GM10248 (cell line): ENCODE measurements around the gene PELO.

Experiments
- CTCF ChIA-PET: fragments of 300-600 bp; sonication (Branson Sonifier 250); formaldehyde crosslinking; extraction: SDS; loops from one replicate; lab custom pipeline; 2021; ENCODE audit warnings: antibody characterized with exemption; lab: Yijun Ruan, JAX
- POLR2A ChIA-PET: fragments of 350-650 bp; sonication (Branson Sonifier 250); formaldehyde crosslinking; extraction: SDS; loops from one replicate; lab custom pipeline; 2020; ENCODE audit warnings: antibody characterized with exemption; lab: Yijun Ruan, JAX
- DNase-seq: peaks from one replicate; pipeline ENCODE4 v3.0.0; 2012; ENCODE audit errors: extremely low spot score
- CTCF ChIP-seq: IDR thresholded peaks from 2 replicates; pipeline ENCODE4 v1.5.1; 2012; ENCODE audit warnings: mild to moderate bottlenecking, low read depth; ENCODE audit errors: extremely low read depth, missing control alignments, control extremely low read depth

Gene PELO

GRCh38 chr5:52777186-52777585 lies 10.5 kb upstream of the PELO start:
- DNase-seq = no peak
- no peak for TF ChIP-seq CTCF
- POLR2A ChIA-PET = no interaction called here
- CTCF ChIA-PET = interaction anchor here (1.0 to 1.5 kb wide), 3 partner anchors 10 to 171 kb away, joined by 3 read pairs; no protein-coding TSS in a partner anchor

- ChIA-PET POLR2A (no interaction called here), CTCF (interaction anchor here (1.8 kb wide), 1 partner anchor 11 kb away, joined by 5 read pairs; no protein-coding TSS in a partner anchor)
- DNase-seq = no peak
- TF ChIP-seq CTCF = no peak
Measured at GRCh38 chr5:52778781-52779180, 8.9 kb upstream of the PELO start.

- CTCF ChIA-PET = interaction anchor here (1.8 kb wide), 1 partner anchor 11 kb away, joined by 5 read pairs; no protein-coding TSS in a partner anchor
- no peak for DNase-seq
- POLR2A ChIA-PET = no interaction called here
- TF ChIP-seq CTCF = no peak
Measured at GRCh38 chr5:52779213-52779612, 8.5 kb upstream of the PELO start.

GRCh38 chr5:52783226-52783959 lies 4.3 kb upstream of the PELO start:
- TF ChIP-seq CTCF = no peak
- no peak for DNase-seq
- ChIA-PET POLR2A (no interaction called here), CTCF (interaction anchor here (1.4 kb wide), 1 partner anchor 10 kb away, joined by 4 read pairs; no protein-coding TSS in a partner anchor)

- DNase-seq = no peak
- ChIA-PET POLR2A (no interaction called here), CTCF (no interaction called here)
- TF ChIP-seq CTCF = no peak
Measured at GRCh38 chr5:52784737-52785136, 3.0 kb upstream of the PELO start.

- CTCF ChIA-PET = interaction anchor here (1.3 kb wide), 2 partner anchors 10 to 136 kb away, joined by 3 read pairs; no protein-coding TSS in a partner anchor
- POLR2A ChIA-PET = no interaction called here
- no peak for TF ChIP-seq CTCF
- DNase-seq = no peak
Measured at GRCh38 chr5:52786391-52786790, 1.3 kb upstream of the PELO start.
